ENCODE measurements around the gene PPP1R36. TPM values are rescaled to one million over a fixed set of nuclear protein-coding genes. Genes with fewer than 3 reads are reported as not detected.
"Not testable (repeated sequence)": the region's sequence is repeated elsewhere in the genome, so short reads cannot be mapped to it uniquely, and the experiment has no call there.

PPP1R36 gene
- total RNA-seq, 1 donor from 2014 or later, result not detected

DNA sequence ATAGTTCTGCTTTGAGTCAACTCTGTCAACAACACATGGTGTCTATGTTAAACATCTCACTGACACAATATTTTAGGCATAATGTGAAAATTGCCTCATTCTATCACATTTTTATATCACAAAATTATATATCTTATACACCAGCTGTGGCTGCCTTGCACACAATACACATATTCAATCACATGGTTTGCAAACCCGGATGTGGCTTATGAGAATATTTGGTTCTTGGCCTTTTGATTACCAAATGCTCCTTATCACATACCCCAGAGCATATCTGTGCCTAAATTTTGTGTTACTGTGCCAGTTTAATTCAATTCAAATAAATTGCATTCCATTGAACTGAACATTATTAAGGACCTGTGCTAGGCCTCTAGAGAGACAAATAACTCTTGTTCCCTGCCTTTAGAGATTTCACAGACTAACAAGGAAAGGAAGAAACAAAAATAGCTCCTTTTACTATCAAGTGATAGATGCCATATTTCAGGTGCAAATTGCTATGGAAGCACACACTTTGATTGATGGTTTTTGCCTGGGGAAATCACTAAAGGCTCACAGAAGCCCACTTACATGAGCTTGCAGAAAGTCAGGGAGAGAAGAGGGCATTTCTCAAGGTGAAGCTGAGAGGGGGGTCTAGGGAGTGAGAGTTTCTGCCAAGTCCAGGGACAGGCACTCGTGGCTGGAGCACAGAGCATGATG, 63.4 kb downstream of the PPP1R36 start:
- intact Hi-C loops (cut with micrococcal nuclease), result no loop called here
- Mint-ChIP-seq H3K27me3 (ENCODE audit: insufficient read depth) (peaks cover 6% of the 10 kb centered on the region), H3K4me3 (no peak overlapping the region), H3K4me1 (ENCODE audit: low read depth) (no peaks in the 10 kb centered on the region), H3K9me3 (no peaks in the 10 kb centered on the region), H3K36me3 (ENCODE audit: low read depth) (no peaks in the 10 kb centered on the region), H3K27ac (no peak overlapping the region)
- DNase-seq (ENCODE audit: low spot score), result no peak

DNA sequence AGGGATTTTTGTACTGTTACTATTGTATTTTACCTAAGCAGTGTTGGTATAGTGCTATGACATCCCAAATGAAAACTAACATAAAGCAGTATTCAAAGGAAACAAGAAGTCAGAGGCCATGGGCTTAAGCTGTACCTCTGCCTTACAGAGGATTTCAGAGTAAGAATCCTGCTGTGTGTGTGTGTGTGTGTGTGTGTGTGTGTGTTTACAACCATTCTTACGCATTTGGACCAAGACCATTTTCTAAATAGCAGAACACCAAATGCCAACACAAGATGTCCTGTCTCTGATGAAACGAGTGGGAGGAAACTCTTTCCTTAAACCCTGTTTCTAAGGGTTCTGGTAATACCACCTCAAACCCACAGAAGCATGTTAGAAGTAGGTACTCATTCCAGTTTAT, 64.4 kb downstream of the PPP1R36 start:
- no peak overlapping the region for H3K27ac Mint-ChIP-seq
- DNase-seq (ENCODE audit: low spot score), result no peak
- H3K27me3 Mint-ChIP-seq (ENCODE audit: insufficient read depth), result peaks cover 6% of the 10 kb centered on the region
- no peaks in the 10 kb centered on the region for H3K4me1 Mint-ChIP-seq (ENCODE audit: low read depth)
- no peaks in the 10 kb centered on the region for H3K9me3 Mint-ChIP-seq
- H3K4me3 Mint-ChIP-seq, result no peak overlapping the region
- intact Hi-C loops (cut with micrococcal nuclease), result no loop called here
- no peaks in the 10 kb centered on the region for H3K36me3 Mint-ChIP-seq (ENCODE audit: low read depth)

DNA sequence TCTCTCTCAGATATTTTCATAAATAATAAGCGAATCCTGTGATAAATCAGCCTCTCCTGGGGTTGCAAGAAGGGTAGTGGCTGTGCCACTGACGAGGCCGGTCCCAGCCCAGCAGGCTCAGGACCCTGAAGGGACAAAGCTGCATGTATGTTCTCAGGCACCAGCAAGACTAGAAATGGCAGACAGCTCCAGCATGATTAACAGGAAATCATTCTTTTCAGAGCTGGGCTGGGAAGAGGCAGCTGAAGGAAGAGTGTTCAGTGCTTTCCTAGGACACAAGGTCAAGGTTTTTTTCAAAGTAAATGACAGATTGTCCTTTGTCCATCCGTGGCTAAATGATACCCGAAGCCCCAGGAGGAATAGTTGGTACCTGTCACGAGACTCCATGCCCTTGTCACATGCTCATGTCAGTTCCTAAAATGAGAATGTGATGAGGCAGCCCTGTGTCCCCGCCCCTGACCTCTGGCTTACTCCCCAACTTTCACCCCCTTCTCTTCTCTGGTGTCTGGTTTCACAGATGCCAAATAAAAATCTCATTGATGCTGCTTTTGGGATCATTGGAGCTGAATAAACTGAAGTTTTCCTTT, 65.1 kb downstream of the PPP1R36 start:
- Mint-ChIP-seq H3K9me3 (no peaks in the 10 kb centered on the region), H3K36me3 (ENCODE audit: low read depth) (no peaks in the 10 kb centered on the region), H3K4me3 (no peak overlapping the region), H3K4me1 (ENCODE audit: low read depth) (no peaks in the 10 kb centered on the region), H3K27me3 (ENCODE audit: insufficient read depth) (peaks cover 6% of the 10 kb centered on the region), H3K27ac (no peak overlapping the region)
- no peak for DNase-seq (ENCODE audit: low spot score)
- intact Hi-C loops (cut with micrococcal nuclease), result no loop called here

DNA sequence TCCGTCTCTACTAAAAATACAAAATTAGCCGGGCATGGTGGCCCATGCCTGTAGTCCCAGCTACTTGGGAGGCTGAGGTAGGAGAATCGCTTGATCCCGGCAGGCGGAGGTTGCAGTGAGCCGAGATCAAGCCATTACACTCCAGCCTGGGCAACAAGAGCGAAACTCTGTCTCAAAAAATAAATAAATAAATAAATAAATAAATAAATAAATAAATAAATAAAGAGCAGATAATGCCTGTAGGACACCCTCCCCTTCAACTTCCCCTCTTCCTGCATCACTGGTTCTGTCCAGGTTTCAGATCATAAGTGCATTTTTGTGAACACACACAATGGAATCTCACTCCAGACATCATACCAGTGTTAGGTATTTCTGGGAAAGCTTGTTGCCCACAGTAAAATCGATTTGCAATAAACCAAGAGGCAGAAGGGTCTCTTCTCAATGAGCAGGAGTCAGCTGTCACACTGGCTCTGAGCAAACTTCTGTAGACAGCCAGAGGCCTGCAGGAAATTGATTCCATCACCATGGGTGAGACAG, 68.2 kb downstream of the PPP1R36 start:
- H3K4me3 Mint-ChIP-seq; H3K36me3 Mint-ChIP-seq (ENCODE audit: low read depth); intact Hi-C loops (cut with micrococcal nuclease); H3K9me3 Mint-ChIP-seq; H3K27me3 Mint-ChIP-seq (ENCODE audit: insufficient read depth); H3K4me1 Mint-ChIP-seq (ENCODE audit: low read depth); H3K27ac Mint-ChIP-seq; DNase-seq (ENCODE audit: low spot score): not testable (repeated sequence)

DNA sequence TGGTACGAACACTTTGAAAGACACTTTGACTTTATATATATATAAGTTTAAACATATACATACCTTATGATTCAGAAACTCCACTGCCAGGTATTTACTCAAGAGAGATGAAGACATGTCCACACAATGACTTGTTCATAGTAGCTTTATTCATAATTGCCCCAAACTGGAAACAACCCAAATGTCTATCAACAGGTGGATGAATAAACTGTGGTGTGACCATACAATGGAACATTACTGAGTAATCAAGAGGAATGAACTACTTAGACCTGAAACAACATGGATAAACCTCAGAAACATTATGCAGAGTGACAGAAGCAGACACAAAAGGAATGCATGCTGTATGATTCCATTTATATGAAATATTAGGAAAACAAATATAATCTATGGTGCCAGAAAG, 71.1 kb downstream of the PPP1R36 start:
- DNase-seq (ENCODE audit: low spot score), result no peak
- no peaks in the 10 kb centered on the region for H3K9me3 Mint-ChIP-seq
- H3K27me3 Mint-ChIP-seq (ENCODE audit: insufficient read depth), result peaks cover 2% of the 10 kb centered on the region
- intact Hi-C loops (cut with micrococcal nuclease), result no loop called here
- H3K4me1 Mint-ChIP-seq (ENCODE audit: low read depth), result no peaks in the 10 kb centered on the region
- no peaks in the 10 kb centered on the region for H3K36me3 Mint-ChIP-seq (ENCODE audit: low read depth)
- no peak overlapping the region for H3K27ac Mint-ChIP-seq
- H3K4me3 Mint-ChIP-seq, result no peak overlapping the region

DNA sequence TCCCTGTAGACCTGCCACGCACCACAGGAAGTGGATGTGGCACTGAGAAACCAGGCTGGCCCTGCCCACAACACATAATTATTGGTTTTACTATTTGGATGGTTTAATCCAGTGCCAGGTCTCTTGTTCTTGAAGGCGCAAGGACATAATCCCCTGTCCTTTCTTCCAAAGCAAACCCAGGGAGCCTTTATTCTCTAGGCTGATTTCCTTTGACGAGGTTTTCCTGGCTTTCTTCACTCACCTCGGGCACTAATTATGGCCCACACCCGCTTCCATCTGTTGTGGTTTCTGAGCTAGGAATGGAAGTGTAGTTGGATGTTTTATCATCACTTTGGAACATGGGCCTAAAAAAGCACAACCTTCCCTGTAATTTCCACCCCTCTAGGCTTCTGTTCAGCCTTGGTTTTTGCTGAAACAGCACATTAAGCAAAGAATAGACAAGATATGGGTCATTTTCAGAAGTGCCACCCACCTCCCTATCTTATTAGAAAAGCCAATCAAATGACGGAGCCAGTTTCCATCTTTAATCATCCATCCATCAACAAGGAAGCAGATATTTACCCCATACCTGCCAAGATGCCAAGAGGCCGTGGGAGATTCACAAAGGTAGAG, 73.9 kb downstream of the PPP1R36 start:
- Mint-ChIP-seq H3K4me1 (ENCODE audit: low read depth) (no peaks in the 10 kb centered on the region), H3K27me3 (ENCODE audit: insufficient read depth) (peaks cover 9% of the 10 kb centered on the region), H3K36me3 (ENCODE audit: low read depth) (no peaks in the 10 kb centered on the region), H3K4me3 (no peak overlapping the region), H3K27ac (no peak overlapping the region), H3K9me3 (no peaks in the 10 kb centered on the region)
- no peak for DNase-seq (ENCODE audit: low spot score)
- intact Hi-C loops (cut with micrococcal nuclease), result no loop called here

DNA sequence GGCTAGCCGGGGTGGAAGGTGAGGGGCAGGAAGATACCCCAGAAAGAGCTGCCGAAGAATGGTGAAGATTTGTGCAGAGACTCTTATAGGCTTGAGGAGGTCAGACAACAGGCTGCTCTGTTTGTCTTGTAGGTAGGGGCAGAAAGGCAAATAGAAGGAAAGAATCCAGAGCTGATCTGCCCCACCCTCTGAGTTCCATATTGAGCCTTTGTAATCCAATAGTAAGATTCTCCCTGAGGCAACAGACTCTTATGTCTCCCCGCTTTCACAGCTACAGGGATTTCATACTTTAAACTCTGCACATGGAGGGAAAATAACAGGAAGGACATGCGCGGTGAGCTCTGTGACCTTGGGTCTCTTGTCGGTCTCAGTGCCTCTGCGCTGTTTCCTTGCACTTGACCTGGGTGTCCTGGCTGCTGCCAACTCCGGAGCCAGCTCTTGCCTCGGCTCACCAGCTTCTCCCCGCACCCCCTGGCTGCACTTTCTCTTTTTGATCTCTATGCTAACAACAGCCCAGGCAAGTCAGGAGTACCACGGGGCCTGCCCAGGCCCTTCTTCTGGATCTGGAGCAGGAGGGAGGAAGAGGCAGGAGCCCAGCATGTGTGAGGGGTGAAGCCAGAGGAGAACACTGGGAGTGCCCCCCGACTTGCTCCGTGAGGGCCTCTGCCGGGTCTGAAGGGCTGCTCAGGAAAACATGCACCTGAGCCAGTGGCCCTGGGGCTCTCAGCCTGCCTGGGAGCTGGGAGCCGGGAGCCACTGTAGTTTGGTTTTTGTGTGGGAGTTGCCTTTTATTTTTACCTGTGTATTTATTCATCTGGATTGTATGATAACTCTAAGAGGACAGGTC, 75.8 kb downstream of the PPP1R36 start:
- no peaks in the 10 kb centered on the region for H3K4me1 Mint-ChIP-seq (ENCODE audit: low read depth)
- no peak overlapping the region for H3K4me3 Mint-ChIP-seq
- H3K9me3 Mint-ChIP-seq, result no peaks in the 10 kb centered on the region
- intact Hi-C loops (cut with micrococcal nuclease), result no loop called here
- DNase-seq (ENCODE audit: low spot score), result no peak
- H3K36me3 Mint-ChIP-seq (ENCODE audit: low read depth), result no peaks in the 10 kb centered on the region
- H3K27me3 Mint-ChIP-seq (ENCODE audit: insufficient read depth), result peaks cover 15% of the 10 kb centered on the region
- peak overlapping the region; percentile 46 for H3K27ac Mint-ChIP-seq

DNA sequence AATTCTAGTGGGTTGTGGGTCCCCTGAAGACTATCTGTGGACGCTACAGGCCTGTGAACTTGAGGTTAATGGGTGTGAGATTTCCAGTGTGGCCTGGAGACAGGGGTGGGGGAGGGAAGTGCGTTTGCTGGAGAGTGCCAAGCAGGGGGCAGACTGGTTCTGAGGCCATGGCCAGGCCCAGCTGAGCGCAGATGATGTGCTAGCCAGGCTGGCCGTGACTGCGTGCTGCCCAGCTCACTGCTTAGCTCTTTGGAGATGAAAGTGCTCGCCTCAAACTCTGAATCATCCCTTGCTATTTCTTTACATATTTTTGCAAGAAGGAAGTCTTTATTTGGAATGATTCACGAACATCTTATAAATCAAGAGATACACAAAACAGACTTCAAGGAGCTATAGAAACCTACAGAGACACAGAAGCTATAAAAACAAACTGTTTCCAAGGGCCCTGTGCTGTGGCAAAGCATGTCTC, 79.2 kb downstream of the PPP1R36 start:
- intact Hi-C loops (cut with micrococcal nuclease), result no loop called here
- H3K9me3 Mint-ChIP-seq, result no peaks in the 10 kb centered on the region
- H3K27ac Mint-ChIP-seq, result no peak overlapping the region
- H3K4me1 Mint-ChIP-seq (ENCODE audit: low read depth), result no peaks in the 10 kb centered on the region
- no peak for DNase-seq (ENCODE audit: low spot score)
- peaks cover 12% of the 10 kb centered on the region for H3K27me3 Mint-ChIP-seq (ENCODE audit: insufficient read depth)
- H3K36me3 Mint-ChIP-seq (ENCODE audit: low read depth), result no peaks in the 10 kb centered on the region
- H3K4me3 Mint-ChIP-seq, result no peak overlapping the region

DNA sequence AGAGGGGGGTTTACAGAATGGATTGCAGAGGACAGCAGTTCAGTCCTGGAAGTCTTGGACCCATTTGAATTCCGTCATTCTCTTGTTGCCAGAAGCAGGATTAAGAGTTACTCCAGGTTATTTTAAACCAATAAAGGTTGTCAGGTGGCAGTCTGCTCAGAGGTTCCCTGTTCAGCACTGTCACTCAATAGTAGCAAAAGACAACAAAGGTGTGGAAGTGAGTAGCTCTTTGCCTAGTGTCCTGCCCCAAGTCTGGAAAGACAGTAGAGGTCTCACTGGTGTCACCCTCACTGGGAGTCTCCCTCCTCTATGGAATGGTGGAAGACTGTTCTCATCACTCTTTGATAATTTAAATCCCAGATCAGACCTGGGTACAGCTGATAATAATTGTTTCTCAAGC, 81.0 kb downstream of the PPP1R36 start:
- no peaks in the 10 kb centered on the region for H3K36me3 Mint-ChIP-seq (ENCODE audit: low read depth)
- H3K27me3 Mint-ChIP-seq (ENCODE audit: insufficient read depth), result peaks cover 12% of the 10 kb centered on the region
- intact Hi-C loops (cut with micrococcal nuclease), result no loop called here
- no peak for DNase-seq (ENCODE audit: low spot score)
- no peaks in the 10 kb centered on the region for H3K9me3 Mint-ChIP-seq
- H3K27ac Mint-ChIP-seq, result no peak overlapping the region
- H3K4me1 Mint-ChIP-seq (ENCODE audit: low read depth), result no peaks in the 10 kb centered on the region
- H3K4me3 Mint-ChIP-seq, result no peak overlapping the region

DNA sequence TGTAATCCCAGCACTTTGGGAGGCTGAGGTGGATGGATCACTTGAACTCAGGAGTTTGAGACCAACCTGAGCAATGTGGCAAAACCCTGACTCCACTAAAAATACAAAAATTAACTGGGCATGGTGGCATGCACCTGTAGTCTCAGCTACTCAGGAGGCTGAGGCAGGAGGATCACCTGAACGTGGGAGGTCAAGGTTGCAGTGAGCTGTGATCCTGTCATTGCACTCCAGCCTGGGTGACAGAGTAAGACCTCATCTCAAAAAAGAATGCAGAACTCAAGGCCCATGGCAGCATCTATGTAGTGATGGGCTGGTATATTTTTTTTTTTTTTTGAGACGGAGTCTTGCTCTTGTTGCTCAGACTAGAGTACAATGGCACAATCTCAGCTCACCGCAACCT, 81.5 kb downstream of the PPP1R36 start:
- H3K36me3 Mint-ChIP-seq (ENCODE audit: low read depth); H3K27ac Mint-ChIP-seq; H3K9me3 Mint-ChIP-seq; intact Hi-C loops (cut with micrococcal nuclease); H3K4me3 Mint-ChIP-seq; DNase-seq (ENCODE audit: low spot score); H3K4me1 Mint-ChIP-seq (ENCODE audit: low read depth): not testable (repeated sequence)
- peaks cover 12% of the 10 kb centered on the region for H3K27me3 Mint-ChIP-seq (ENCODE audit: insufficient read depth)

DNA sequence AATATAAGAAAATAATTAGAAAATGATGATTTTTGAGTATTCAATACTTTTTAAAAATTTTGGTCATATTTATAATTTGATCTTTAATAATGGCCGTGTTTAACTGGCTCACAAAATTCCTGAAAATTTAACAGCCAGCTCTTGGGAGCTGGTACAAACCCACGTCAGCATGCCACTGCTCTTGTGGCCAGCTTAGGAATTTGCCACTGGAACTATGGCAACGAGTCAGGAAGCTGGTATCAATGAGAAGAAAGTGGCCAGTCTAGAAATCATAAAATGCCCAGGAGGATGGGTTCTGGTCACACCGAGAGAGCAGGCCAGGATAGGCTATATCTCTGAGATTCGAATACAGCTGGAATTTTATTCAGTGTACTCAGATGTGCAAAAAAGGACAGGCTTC, 82.3 kb downstream of the PPP1R36 start:
- intact Hi-C loops (cut with micrococcal nuclease), result no loop called here
- peaks cover 4% of the 10 kb centered on the region for H3K4me1 Mint-ChIP-seq (ENCODE audit: low read depth)
- H3K9me3 Mint-ChIP-seq, result no peaks in the 10 kb centered on the region
- no peaks in the 10 kb centered on the region for H3K36me3 Mint-ChIP-seq (ENCODE audit: low read depth)
- H3K27ac Mint-ChIP-seq, result no peak overlapping the region
- H3K4me3 Mint-ChIP-seq, result no peak overlapping the region
- DNase-seq (ENCODE audit: low spot score), result no peak
- peaks cover 13% of the 10 kb centered on the region for H3K27me3 Mint-ChIP-seq (ENCODE audit: insufficient read depth)

DNA sequence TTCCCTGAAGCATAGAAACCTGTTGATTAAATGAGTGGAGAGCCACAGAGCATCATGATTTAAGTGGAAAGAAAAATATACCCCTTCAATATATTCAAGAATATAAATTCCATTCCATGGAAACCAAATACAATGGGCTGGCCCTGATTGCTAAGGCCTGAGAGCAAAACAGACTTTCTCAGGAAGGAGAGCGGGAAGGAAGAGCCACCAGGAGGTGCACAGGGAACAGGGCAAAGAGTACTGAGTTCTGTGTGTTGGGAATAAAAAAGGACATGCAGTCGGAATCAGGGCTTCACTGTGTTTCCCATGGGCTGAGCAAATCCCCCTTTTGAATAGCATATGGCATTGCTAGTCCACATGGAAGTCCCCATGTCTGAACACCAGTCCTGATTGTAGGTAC, 84.8 kb downstream of the PPP1R36 start:
- Mint-ChIP-seq H3K27me3 (ENCODE audit: insufficient read depth) (peaks cover 12% of the 10 kb centered on the region), H3K4me1 (ENCODE audit: low read depth) (peaks cover 8% of the 10 kb centered on the region), H3K9me3 (no peaks in the 10 kb centered on the region), H3K27ac (no peak overlapping the region), H3K36me3 (ENCODE audit: low read depth) (no peaks in the 10 kb centered on the region), H3K4me3 (no peak overlapping the region)
- DNase-seq (ENCODE audit: low spot score), result no peak
- intact Hi-C loops (cut with micrococcal nuclease), result no loop called here

All from activated T-helper 1 cell treated with anti-CD3 and anti-CD28 coated beads, Interleukin-12 subunit alpha, Interleukin-12 subunit beta, Interleukin-2, Interleukin-4 antibody, amounts not matched to agents 30 ng/mL and 10 ng/mL and 1 ng/mL, durations not matched to agents 14 hours and 24 hours and 36 hours (primary cell).